DLD1 (cell line): Measurements from ENCODE around the gene AXIN1.

Experiments used
- in situ Hi-C: cut with HindIII; loops from 2 replicates; pipeline ENCODE4 v1.10.0; 2017; ENCODE audit warnings: low sequenced_read_pairs

The AXIN1 gene

GRCh38 chr16:253833-254232 lies 98.7 kb downstream of the AXIN1 start:
- in situ Hi-C loops, result no loop called here

DNA sequence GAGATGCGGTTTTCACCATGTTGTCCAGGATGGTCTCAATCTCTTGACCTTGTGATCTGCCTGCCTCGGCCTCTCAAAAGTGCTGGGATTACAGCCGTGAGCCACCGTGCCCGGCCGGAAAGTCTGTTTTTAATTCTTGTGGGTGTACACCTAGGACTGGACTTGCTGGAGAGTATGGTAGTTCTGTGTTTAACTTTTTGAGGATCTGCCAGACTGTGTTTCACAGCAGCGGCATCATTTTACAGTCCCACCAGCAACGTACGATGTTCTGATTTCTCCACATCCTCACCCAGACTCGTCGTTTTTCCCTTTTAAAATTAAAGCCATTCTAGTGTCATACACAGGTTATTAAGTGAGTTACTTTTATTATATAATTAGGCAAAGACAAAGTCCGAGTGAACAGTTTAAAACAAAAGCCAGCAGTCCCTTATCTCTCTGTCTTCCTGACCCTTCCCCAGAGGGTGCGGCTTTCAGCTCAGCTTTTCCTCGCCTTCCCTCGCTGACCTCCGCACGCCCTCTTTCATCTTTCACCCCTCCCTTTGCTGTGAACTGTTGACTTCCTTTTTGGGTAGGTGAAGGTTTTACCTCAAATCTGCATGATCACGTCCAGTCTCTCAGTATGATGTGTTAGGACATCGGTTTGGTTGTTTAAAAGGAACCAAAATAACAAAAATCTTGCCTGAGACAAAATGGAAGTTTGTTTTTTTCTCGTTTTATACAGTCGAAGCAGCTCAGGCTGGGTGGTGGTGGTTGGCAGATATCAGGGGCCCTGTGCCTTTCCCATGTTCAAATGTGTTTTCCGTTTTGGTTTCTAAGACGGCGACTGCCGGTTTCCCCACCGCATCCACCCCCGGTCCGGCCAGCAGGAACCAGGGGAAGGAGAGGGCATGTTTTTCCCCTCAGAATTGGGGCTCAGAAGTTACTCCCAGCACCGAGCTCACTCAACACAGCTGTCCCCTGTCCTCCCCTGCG lies 99.9 kb downstream of the AXIN1 start:
- in situ Hi-C loops, result no loop called here

DNA sequence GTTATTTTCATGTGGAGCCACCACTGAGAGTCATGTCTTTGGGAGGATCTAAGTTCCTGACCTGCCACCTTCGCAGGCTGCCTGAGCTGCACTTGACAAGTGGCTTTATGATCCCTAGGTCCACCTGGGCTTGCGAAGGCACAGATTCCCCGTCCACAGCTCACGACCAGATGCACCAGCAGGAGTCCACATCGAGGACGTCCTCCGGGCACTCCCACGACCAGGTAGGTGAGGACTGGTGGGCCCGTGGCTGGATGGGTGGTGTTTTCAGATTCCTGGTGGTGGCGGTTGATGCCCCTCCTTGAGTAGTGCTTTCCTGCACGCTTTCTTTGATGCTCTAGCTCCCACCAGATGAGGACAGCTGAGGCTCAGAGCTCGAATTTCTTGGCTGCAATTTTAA lies 103.1 kb downstream of the AXIN1 start:
- in situ Hi-C loops, result no loop called here

- in situ Hi-C loops, result no loop called here
Measured at GRCh38 chr16:247027-247426, 105.5 kb downstream of the AXIN1 start.

GRCh38 chr16:245105-245504 lies 107.4 kb downstream of the AXIN1 start:
- in situ Hi-C loops, result no loop called here

GRCh38 chr16:243348-243747 lies 109.2 kb downstream of the AXIN1 start:
- in situ Hi-C loops, result no loop called here

GRCh38 chr16:242281-242680 lies 110.2 kb downstream of the AXIN1 start:
- in situ Hi-C loops, result no loop called here

- in situ Hi-C loops, result no loop called here
Measured at GRCh38 chr16:240559-240958, 112.0 kb downstream of the AXIN1 start.

- in situ Hi-C loops, result no loop called here
Measured at GRCh38 chr16:239948-240277, 112.6 kb downstream of the AXIN1 start.
